HG02623 (cell line): ENCODE data around the gene ILDR2.
A peak's percentile ranks its signal among the peaks of the same experiment; 100 is the strongest.
"Not testable (repeated sequence)": the region's sequence is repeated elsewhere in the genome, so short reads cannot be mapped to it uniquely, and the experiment has no call there.

ENCODE experiments used
- ATAC-seq: cut with Tn5 transposase; IDR thresholded peaks from one replicate; pipeline ENCODE4 v1.9.1; 2021; ENCODE audit warnings: moderate library complexity; ENCODE audit not compliant: unreplicated experiment

Gene ILDR2

GRCh38 chr1:166895766-166896165 is 79.6 kb downstream of the ILDR2 start:
- no peak for ATAC-seq

GRCh38 chr1:166889776-166890175 is 85.6 kb downstream of the ILDR2 start:
- no peak for ATAC-seq

- no peak for ATAC-seq
Measured at GRCh38 chr1:166888373-166889111, 86.8 kb downstream of the ILDR2 start.

- no peak for ATAC-seq
Measured at GRCh38 chr1:166884971-166885370, 90.4 kb downstream of the ILDR2 start.

GRCh38 chr1:166884040-166884642 is 91.2 kb downstream of the ILDR2 start:
- no peak for ATAC-seq

GRCh38 chr1:166882893-166883292 is 92.4 kb downstream of the ILDR2 start:
- ATAC-seq, result no peak

GRCh38 chr1:166878173-166878917 is 97.0 kb downstream of the ILDR2 start:
- ATAC-seq, result not testable (repeated sequence)

- peak; percentile 2 for ATAC-seq
Measured at GRCh38 chr1:166876540-166876838, 98.9 kb downstream of the ILDR2 start.

- ATAC-seq, result peak; percentile 91
Measured at GRCh38 chr1:166875734-166876539, 99.4 kb downstream of the ILDR2 start, which contains the start of gene TADA1. TADA1 (minus strand) TSS chr1:166876264; CDS start chr1:166876233, 31 bp downstream.

GRCh38 chr1:166875302-166875733 is 100.0 kb downstream of the ILDR2 start:
- ATAC-seq, result no peak

GRCh38 chr1:166874464-166874863 is 100.9 kb downstream of the ILDR2 start:
- no peak for ATAC-seq

- no peak for ATAC-seq
Measured at GRCh38 chr1:166870584-166870983, 104.8 kb downstream of the ILDR2 start.

GRCh38 chr1:166869318-166870099 is 105.8 kb downstream of the ILDR2 start:
- no peak for ATAC-seq

GRCh38 chr1:166868639-166869038 is 106.7 kb downstream of the ILDR2 start:
- ATAC-seq, result no peak

- no peak for ATAC-seq
Measured at GRCh38 chr1:166865926-166866325, 109.4 kb downstream of the ILDR2 start.

- ATAC-seq, result no peak
Measured at GRCh38 chr1:166859597-166859996, 115.7 kb downstream of the ILDR2 start.

GRCh38 chr1:166858726-166859419 is 116.5 kb downstream of the ILDR2 start:
- no peak for ATAC-seq
